Panc1 (cell line): ENCODE results near the gene ENHO. TPM values are rescaled to one million over a fixed set of nuclear protein-coding genes. Genes with fewer than 3 reads are reported as not detected.

Experiments
- ATAC-seq: fragments of 200-7000 bp; cut with Tn5 transposase; 2 replicates; pipeline ENCODE4 v1.9.1; 2020; ENCODE audit warnings: mild to moderate bottlenecking, moderate library complexity
- BruUV-seq: library from RNA; stranded (reverse); fragments of 400-500 nt; replicated peaks from 2 replicates; lab custom pipeline; 2021; lab: Mats Ljungman, UMichigan
- CTCF ChIA-PET: fragments of 300-600 bp; sonication (Branson Sonifier 250); formaldehyde crosslinking; loops from one replicate; lab custom pipeline; 2022; ENCODE audit warnings: antibody characterized with exemption; lab: Charles Lee
- POLR2A ChIA-PET: fragments of 300-600 bp; sonication (Branson Sonifier 250); formaldehyde crosslinking; loops from one replicate; lab custom pipeline; 2022; ENCODE audit warnings: antibody characterized with exemption; lab: Charles Lee
- DNase-seq: peaks from one replicate; pipeline ENCODE4 v3.0.0-alpha.2; 2010; ENCODE audit warnings: low read depth, low spot score
- H3K27ac ChIP-seq: 2 replicates; pipeline ENCODE4 v1.5.1; 2011; ENCODE audit warnings: mild to moderate bottlenecking, low read length, inconsistent platforms
- H3K27me3 ChIP-seq: fragments of 200-500 bp; sonication (Bioruptor generic); 2 replicates; pipeline ENCODE4 v1.6.0; 2014; ENCODE audit warnings: low read length, inconsistent platforms; ENCODE audit not compliant: control insufficient read depth, insufficient read depth
- H3K36me3 ChIP-seq: fragments of 200-500 bp; sonication (Bioruptor generic); 2 replicates; pipeline ENCODE4 v1.5.1; 2014; ENCODE audit warnings: inconsistent platforms, mild to moderate bottlenecking, low read length, moderate library complexity; ENCODE audit not compliant: control insufficient read depth, insufficient read depth
- H3K4me1 ChIP-seq: 2 replicates; pipeline ENCODE4 v1.5.1; 2011; ENCODE audit warnings: inconsistent platforms, mild to moderate bottlenecking, low read length, moderate library complexity; ENCODE audit not compliant: control insufficient read depth, insufficient read depth
- H3K4me3 ChIP-seq, 2 experiments: 2 replicates each; pipeline ENCODE4 v1.5.1; 2011 to 2012; ENCODE audit warnings: low read depth in 2 of 2, low read length in 2 of 2, mild to moderate bottlenecking in 2 of 2, inconsistent platforms in 1 of 2, moderate library complexity in 1 of 2
- H3K9me3 ChIP-seq: fragments of 200-500 bp; sonication (Bioruptor generic); 2 replicates; pipeline ENCODE4 v1.5.1; 2014; ENCODE audit warnings: low read depth, mild to moderate bottlenecking, inconsistent platforms, low read length, moderate library complexity; ENCODE audit not compliant: control insufficient read depth, insufficient read depth
- CTCF ChIP-seq: fragments of 450-650 bp; IDR thresholded peaks from 2 replicates; pipeline ENCODE4 v1.5.1; 2017; ENCODE audit warnings: mild to moderate bottlenecking
- POLR2AphosphoS5 ChIP-seq: IDR thresholded peaks from 2 replicates; pipeline ENCODE4 v1.6.1; 2012; ENCODE audit warnings: mild to moderate bottlenecking, low read depth, low read length, moderate library complexity
- REST ChIP-seq, 2 experiments: IDR thresholded peaks; 2 replicates each; pipeline ENCODE4 v1.6.1; 2011 to 2012; ENCODE audit warnings: low read depth in 2 of 2, control low read depth in 1 of 2, low read length in 1 of 2, mild to moderate bottlenecking in 1 of 2, moderate library complexity in 1 of 2; ENCODE audit not compliant: insufficient read depth in 1 of 2
- SIN3A ChIP-seq: IDR thresholded peaks from 2 replicates; pipeline ENCODE4 v1.6.1; 2012; ENCODE audit warnings: low read depth, mild to moderate bottlenecking, low read length, moderate library complexity, borderline replicate concordance; ENCODE audit not compliant: insufficient read depth
- TCF7L2 ChIP-seq: IDR thresholded peaks from 2 replicates; pipeline ENCODE4 v1.6.1; 2011; ENCODE audit warnings: mild to moderate bottlenecking, low read depth, low read length, inconsistent platforms
- in situ Hi-C: cut with HindIII; loops from 2 replicates; pipeline ENCODE4 v1.10.0; 2016; ENCODE audit warnings: low sequenced_read_pairs, low pct_unique_long_range_greater_than_20kb
- intact Hi-C: fragments of 100-400 bp; cut with micrococcal nuclease; formaldehyde crosslinking; loops from one replicate; pipeline ENCODE4 v1.10.0; 2022; ENCODE audit not compliant: unreplicated experiment
- total RNA-seq: library from RNA; stranded (reverse); gene quantifications from one replicate; pipeline ENCODE4 v1.2.1, GENCODE V29; 2021; ENCODE audit not compliant: unreplicated experiment

The ENHO gene
- total RNA-seq, 1 experiment from 2014 or later: 7.2 TPM

GRCh38 chr9:34519321-34520020 is 3.3 kb downstream of the ENHO start:
- no TSS peak for BruUV-seq
- TF ChIP-seq CTCF (no peak), POLR2AphosphoS5 (no peak), TCF7L2 (no peak), REST (IDR thresholded peaks at IDR 0.05; ENCODE audit: insufficient read depth in 1 of 2, low read depth in 2 of 2, low read length in 1 of 2) (no peak), SIN3A (no peak)
- H3K4me1 ChIP-seq: peaks cover 4% of the 10 kb centered on the region; the same call in 1 of the 2 replicates
- intact Hi-C loops: no loop called here
- no peak overlapping the region for H3K4me3 ChIP-seq
- H3K36me3 ChIP-seq: no peaks in the 10 kb centered on the region
- DNase-seq (no peak), ATAC-seq (no peak)
- H3K9me3 ChIP-seq: no peaks in the 10 kb centered on the region
- ChIA-PET POLR2A (no interaction called here), CTCF (interaction anchor here (1.0 to 1.4 kb wide), 3 partner anchors 28 to 116 kb away, joined by 3 to 4 read pairs (median 4); no protein-coding TSS in a partner anchor)
- in situ Hi-C loops: no loop called here
- no peak overlapping the region for H3K27ac ChIP-seq
- peaks cover 1% of the 10 kb centered on the region; the same call in 1 of the 2 replicates for H3K27me3 ChIP-seq

DNA sequence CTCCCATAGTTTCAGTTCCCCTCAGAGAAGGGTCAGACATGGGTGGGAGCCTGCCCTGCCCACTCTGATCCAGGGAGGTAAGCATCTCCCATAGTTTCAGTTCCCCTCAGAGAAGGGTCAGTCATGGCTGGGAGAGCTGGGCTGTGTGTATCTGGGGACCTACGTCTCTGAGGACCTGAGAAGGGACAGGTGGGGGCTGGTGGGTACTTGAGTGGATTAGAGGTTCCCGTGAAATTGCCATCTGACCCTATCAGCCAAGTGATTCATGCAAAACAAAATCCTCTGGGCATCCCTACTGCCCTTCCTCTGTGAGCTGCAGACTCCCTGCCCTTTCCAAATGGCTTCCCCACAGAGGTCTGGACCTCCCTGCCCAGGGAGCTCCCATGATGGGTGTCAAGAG is 3.9 kb downstream of the ENHO start:
- no peaks in the 10 kb centered on the region for H3K36me3 ChIP-seq
- TF ChIP-seq POLR2AphosphoS5: no peak
- no peak for TF ChIP-seq TCF7L2
- no peak for TF ChIP-seq REST (IDR thresholded peaks at IDR 0.05; ENCODE audit: insufficient read depth in 1 of 2, low read depth in 2 of 2, low read length in 1 of 2)
- TF ChIP-seq SIN3A: no peak
- TF ChIP-seq CTCF: no peak
- in situ Hi-C loops (no loop called here), intact Hi-C loops (no loop called here)
- no peaks in the 10 kb centered on the region for H3K9me3 ChIP-seq
- DNase-seq (no peak), ATAC-seq (no peak)
- peaks cover 4% of the 10 kb centered on the region; the same call in 1 of the 2 replicates for H3K4me1 ChIP-seq
- no TSS peak for BruUV-seq
- no peak overlapping the region for H3K4me3 ChIP-seq
- no peaks in the 10 kb centered on the region for H3K27me3 ChIP-seq
- H3K27ac ChIP-seq: no peak overlapping the region
- ChIA-PET POLR2A (interaction anchor here (0.6 kb wide), 1 partner anchor 25 kb away, joined by 8 read pairs; no protein-coding TSS in a partner anchor), CTCF (interaction anchor here (1.4 kb wide), 2 partner anchors 29 to 73 kb away, joined by 4 read pairs; no protein-coding TSS in a partner anchor)
